ENCODE measurements around the gene SESN2.

DNA sequence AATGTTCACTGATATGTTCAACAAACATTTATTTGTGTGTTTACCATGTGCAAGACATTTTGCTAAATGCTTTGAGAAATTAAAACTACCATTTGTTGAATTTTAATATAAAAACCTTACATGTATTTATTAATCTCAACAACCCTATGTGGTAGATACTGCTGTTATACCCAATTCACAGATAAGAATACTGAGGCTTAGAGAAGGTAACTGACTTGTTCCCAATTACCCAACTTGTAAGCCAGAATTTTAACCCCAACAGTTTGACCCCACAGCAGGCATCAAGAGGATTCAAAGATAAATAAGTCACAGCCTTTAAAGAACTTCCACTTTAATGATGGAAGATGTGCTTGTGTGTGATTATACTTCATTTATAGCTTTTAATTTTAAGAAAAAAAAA is 30.2 kb upstream of the SESN2 start:
- no peak for TF ChIP-seq PKNOX1 (IDR thresholded peaks at IDR 0.05)
- TF ChIP-seq FOXA1 (IDR thresholded peaks at IDR 0.05) = no peak
- TF ChIP-seq HDGF (IDR thresholded peaks at IDR 0.05; ENCODE audit: borderline replicate concordance) = no peak
